IPS-NIHi7 (cell line): ENCODE data around the gene CD27.
A peak's percentile ranks its signal among the peaks of the same experiment; 100 is the strongest.
"Not testable (repeated sequence)": the region's sequence is repeated elsewhere in the genome, so short reads cannot be mapped to it uniquely, and the experiment has no call there.

Experiments used
- DNase-seq: peaks from one replicate; pipeline ENCODE4 v3.0.0; 2012; ENCODE audit warnings: mixed read lengths; ENCODE audit errors: extremely low spot score

The CD27 gene

GRCh38 chr12:6461401-6462233, 16.9 kb downstream of the CD27 start:
- DNase-seq: no peak

GRCh38 chr12:6462234-6462995, 17.7 kb downstream of the CD27 start:
- no peak for DNase-seq

GRCh38 chr12:6463216-6463615, 18.5 kb downstream of the CD27 start:
- no peak for DNase-seq

- no peak for DNase-seq
Measured at GRCh38 chr12:6463858-6464257, 19.1 kb downstream of the CD27 start.

- no peak for DNase-seq
Measured at GRCh38 chr12:6464531-6464930, 19.8 kb downstream of the CD27 start.

- peak; percentile 80 for DNase-seq
Measured at GRCh38 chr12:6465467-6466183, 20.9 kb downstream of the CD27 start.

- no peak for DNase-seq
Measured at GRCh38 chr12:6466184-6466573, 21.4 kb downstream of the CD27 start.

- DNase-seq: not testable (repeated sequence)
Measured at GRCh38 chr12:6466751-6467150, 22.0 kb downstream of the CD27 start.

GRCh38 chr12:6467571-6468282, 23.0 kb downstream of the CD27 start:
- DNase-seq: not testable (repeated sequence)

GRCh38 chr12:6468283-6468575, 23.5 kb downstream of the CD27 start:
- no peak for DNase-seq

- DNase-seq: no peak
Measured at GRCh38 chr12:6469092-6469491, 24.3 kb downstream of the CD27 start.

GRCh38 chr12:6469609-6470374, 25.0 kb downstream of the CD27 start:
- DNase-seq: peak; percentile 26

GRCh38 chr12:6470375-6471163, 25.8 kb downstream of the CD27 start, which contains the start of gene VAMP1:
Gene VAMP1 (minus strand): TSS chr12:6470677. CDS start chr12:6470531, 146 bp downstream.
- DNase-seq: peak; percentile 98

- no peak for DNase-seq
Measured at GRCh38 chr12:6471989-6472360, 27.2 kb downstream of the CD27 start.

GRCh38 chr12:6472491-6472890, 27.7 kb downstream of the CD27 start:
- no peak for DNase-seq

GRCh38 chr12:6475233-6475975, 30.6 kb downstream of the CD27 start:
- DNase-seq: not testable (repeated sequence)

GRCh38 chr12:6476489-6476888, 31.7 kb downstream of the CD27 start:
- DNase-seq: no peak

GRCh38 chr12:6477601-6478377, 33.0 kb downstream of the CD27 start:
- not testable (repeated sequence) for DNase-seq

- no peak for DNase-seq
Measured at GRCh38 chr12:6478416-6478815, 33.7 kb downstream of the CD27 start.
